ENCODE data around the gene SYT8. TPM values are rescaled to one million over a fixed set of nuclear protein-coding genes. Genes with fewer than 3 reads are reported as not detected.
"Not testable (repeated sequence)": the region's sequence is repeated elsewhere in the genome, so short reads cannot be mapped to it uniquely, and the experiment has no call there.

Gene SYT8
- total RNA-seq, 6 experiments from 2014 or later, result 0.68 TPM; not detected in 5

DNA sequence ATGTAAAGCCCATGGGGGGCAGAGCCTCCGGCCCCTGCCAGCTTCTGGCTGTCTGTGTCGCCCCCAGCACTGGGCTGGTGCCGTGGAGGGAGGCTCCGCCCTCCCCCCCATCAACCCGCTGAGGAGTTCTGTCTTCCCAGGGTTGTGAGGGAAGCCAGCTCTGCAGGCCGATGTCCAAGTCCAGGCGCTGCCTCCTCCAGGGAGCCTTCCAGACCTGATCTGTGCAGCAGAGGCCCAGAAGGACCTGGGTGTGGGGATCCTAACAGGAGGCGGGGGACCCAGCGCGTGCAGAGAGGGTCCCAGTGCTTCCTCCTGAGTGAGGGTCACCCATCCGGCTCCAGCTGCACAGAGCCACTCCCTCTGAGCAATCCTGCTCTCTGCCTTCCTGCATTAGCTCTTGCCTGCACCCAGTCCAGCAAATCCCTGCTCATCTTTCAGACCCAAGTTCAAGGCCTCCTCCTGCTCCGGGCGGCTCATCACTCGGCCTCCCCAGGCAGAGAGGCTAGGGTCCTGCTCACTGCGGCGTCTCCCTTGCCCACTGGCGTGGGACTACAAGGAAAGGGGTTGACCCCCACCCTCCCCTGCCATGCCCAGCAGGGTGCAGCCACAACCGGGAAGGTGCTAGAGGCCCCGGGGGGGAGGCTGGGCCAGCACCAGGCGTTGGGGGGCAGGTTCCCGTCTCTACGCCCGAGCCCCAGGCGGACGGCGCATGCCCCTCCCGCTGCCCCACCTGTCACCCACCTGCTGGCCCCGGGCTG lies 40.5 kb downstream of the SYT8 start:
- no peaks in the 10 kb centered on the region for H3K27me3 ChIP-seq
- intact Hi-C loops (cut with DNase I), result loop anchor here in 1 of 2 donors (10.0 kb wide), 1 partner anchor 270 kb away; no protein-coding TSS in a partner anchor
- ATAC-seq (no peak), DNase-seq (peak in 2 of 3 donors; percentile 23 to 49)
- H3K36me3 ChIP-seq, result no peaks in the 10 kb centered on the region
- TF ChIP-seq, protein P1, sequence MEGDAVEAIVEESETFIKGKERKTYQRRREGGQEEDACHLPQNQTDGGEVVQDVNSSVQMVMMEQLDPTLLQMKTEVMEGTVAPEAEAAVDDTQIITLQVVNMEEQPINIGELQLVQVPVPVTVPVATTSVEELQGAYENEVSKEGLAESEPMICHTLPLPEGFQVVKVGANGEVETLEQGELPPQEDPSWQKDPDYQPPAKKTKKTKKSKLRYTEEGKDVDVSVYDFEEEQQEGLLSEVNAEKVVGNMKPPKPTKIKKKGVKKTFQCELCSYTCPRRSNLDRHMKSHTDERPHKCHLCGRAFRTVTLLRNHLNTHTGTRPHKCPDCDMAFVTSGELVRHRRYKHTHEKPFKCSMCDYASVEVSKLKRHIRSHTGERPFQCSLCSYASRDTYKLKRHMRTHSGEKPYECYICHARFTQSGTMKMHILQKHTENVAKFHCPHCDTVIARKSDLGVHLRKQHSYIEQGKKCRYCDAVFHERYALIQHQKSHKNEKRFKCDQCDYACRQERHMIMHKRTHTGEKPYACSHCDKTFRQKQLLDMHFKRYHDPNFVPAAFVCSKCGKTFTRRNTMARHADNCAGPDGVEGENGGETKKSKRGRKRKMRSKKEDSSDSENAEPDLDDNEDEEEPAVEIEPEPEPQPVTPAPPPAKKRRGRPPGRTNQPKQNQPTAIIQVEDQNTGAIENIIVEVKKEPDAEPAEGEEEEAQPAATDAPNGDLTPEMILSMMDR (IDR thresholded peaks at IDR 0.05), result no peak
- TF ChIP-seq POLR2A (IDR thresholded peaks at IDR 0.05), result no peak
- H3K4me1 ChIP-seq, result no peaks in the 10 kb centered on the region
- no peak overlapping the region for H3K27ac ChIP-seq
- no peak overlapping the region for H3K4me3 ChIP-seq
- no peaks in the 10 kb centered on the region for H3K9me3 ChIP-seq
- 65% methylated on average over 7 of the region's 28 CpGs for WGBS (ENCODE audit: insufficient coverage, low coverage, low lambda C conversion rate, missing lambda C conversion rate)

DNA sequence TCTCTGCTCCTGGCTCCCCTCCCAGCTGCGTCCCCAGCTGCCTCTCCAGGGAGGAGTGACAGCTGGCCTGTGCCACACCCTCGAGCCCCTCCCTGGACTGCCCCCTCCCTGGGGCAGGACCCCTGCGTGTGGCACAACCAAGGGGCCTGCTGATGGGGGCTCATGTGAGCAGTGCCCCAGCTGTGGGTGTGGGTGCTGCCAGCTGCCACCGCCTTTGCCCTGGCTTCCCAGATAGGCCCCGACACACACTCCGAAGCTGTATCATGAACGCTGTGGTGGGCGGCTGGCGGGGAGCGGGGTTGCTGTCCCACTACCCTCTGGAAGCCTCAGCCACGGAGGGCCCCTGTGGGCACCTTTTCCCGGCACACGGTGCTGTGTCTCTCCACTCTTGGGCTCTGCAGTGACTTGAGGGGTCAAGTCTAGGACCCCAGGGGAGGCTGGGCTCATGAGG lies 41.1 kb downstream of the SYT8 start:
- not testable (repeated sequence) for H3K27ac ChIP-seq, H3K9me3 ChIP-seq, H3K4me3 ChIP-seq, H3K36me3 ChIP-seq, H3K4me1 ChIP-seq, ATAC-seq, H3K27me3 ChIP-seq
- intact Hi-C loops (cut with DNase I), result loop anchor here in 1 of 2 donors (10.0 kb wide), 1 partner anchor 269 kb away; no protein-coding TSS in a partner anchor
- no CpG with 5 or more reads among the region's 13 CpGs for WGBS (ENCODE audit: insufficient coverage, low coverage, low lambda C conversion rate, missing lambda C conversion rate)
- peak in 2 of 3 donors; percentile 17 to 50 for DNase-seq

DNA sequence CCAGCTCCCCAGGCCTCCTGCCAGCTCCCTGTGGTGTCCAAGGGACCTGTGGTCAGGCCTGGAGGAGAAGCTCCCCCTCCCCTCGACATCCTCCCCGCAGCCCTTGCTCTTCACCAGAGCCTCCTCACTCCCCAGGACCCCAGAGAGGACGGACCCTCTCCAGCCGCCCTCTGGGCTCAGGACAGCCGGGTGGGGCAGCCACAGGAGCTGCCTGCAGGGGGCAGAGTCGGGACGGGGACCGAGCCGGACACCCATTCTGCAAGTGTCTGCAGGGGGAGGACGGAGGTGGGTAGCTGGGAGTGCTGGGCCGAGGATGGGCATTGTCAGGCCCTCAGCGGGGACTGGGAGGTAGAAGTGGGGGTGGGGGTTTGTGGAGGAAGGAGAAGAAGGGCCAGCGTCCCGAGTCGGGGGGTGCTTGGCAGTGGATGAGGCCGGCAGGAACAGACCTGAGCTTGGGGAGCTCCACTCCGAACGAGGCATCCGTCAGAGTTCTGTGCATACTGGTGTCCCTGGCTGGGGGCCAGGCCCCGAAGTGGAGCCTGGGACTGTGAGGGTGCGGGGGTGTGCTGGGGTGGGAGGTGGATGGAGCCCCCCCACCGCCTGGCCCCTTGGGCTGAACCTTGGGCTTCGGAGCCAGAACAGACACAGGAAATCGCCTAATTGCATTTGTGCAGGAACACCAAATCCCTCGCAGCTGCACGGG lies 41.7 kb downstream of the SYT8 start:
- TF ChIP-seq, protein P1 (IDR thresholded peaks at IDR 0.05), result peak; percentile 41 to 53 (median 46)
- TF ChIP-seq POLR2A (IDR thresholded peaks at IDR 0.05), result no peak
- DNase-seq, result peak; percentile 56 to 62 (median 60)
- Histone ChIP-seq H3K4me1 (no peaks in the 10 kb centered on the region), H3K36me3 (no peaks in the 10 kb centered on the region), H3K27ac (no peak overlapping the region), H3K27me3 (no peaks in the 10 kb centered on the region), H3K9me3 (no peaks in the 10 kb centered on the region), H3K4me3 (no peak overlapping the region)
- no CpG with 5 or more reads among the region's 26 CpGs for WGBS (ENCODE audit: insufficient coverage, low coverage, low lambda C conversion rate, missing lambda C conversion rate)
- peak in 3 of 4 donors; percentile 38 to 56 (median 49) for ATAC-seq
- intact Hi-C loops (cut with DNase I), result loop anchor here in 1 of 2 donors (10.0 kb wide), 1 partner anchor 268 kb away; no protein-coding TSS in a partner anchor

DNA sequence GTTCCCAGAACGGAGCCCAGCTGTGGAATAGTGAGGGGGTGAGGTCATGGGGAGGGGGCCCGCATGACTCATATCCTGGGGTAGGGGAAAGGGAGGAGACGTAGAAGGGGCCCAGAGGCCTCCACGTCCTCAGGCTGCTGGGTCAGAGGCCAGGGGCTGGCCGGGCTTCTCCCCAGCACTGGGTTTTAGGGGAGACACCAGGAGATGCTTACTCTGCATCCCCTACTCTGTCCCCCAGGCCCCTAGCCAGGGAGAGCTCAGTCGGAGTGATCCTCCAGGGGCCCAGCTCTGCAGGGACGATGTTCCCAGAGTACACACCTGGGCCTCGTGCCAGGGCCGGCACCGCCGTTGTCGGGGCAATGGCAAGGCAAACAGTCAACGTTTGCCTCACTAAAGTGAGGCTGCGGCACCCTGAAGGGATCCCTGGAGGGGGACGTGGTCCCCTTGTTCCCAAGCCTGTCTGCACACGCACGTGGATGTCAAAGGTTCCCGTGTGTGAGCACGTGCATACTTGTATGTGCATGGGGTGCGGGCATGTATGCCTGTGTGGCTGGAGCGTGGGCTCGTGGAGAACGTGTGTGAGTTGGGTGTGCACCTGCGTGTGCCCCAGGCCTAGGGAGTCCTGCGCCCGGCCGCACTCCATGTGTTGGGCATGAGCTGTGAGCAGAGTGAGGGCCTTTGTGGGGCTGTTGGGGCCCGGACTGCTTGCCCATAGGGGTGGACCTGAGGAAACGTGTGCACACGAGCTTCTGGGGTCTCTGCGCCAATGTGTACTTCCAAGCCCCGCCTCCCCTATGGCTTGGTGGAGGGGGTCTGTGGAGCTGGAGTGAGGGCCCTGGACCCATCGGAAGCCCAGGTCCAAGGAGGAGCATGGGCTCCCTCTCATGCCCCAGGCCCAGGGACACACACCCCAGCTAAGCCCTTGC lies 42.7 kb downstream of the SYT8 start:
- TF ChIP-seq, protein P1 (IDR thresholded peaks at IDR 0.05), result no peak
- TF ChIP-seq POLR2A (IDR thresholded peaks at IDR 0.05), result no peak
- no peaks in the 10 kb centered on the region for H3K27me3 ChIP-seq
- H3K4me3 ChIP-seq, result no peak overlapping the region
- DNase-seq (peak; percentile 21 to 48 (median 45)), ATAC-seq (no peak)
- H3K9me3 ChIP-seq, result no peaks in the 10 kb centered on the region
- 60% methylated on average over 1 of the region's 33 CpGs for WGBS (ENCODE audit: insufficient coverage, low coverage, low lambda C conversion rate, missing lambda C conversion rate)
- H3K27ac ChIP-seq, result no peak overlapping the region
- intact Hi-C loops (cut with DNase I), result loop anchor here in 1 of 2 donors (10.0 kb wide), 1 partner anchor 267 kb away; no protein-coding TSS in a partner anchor
- H3K36me3 ChIP-seq, result no peaks in the 10 kb centered on the region
- no peaks in the 10 kb centered on the region for H3K4me1 ChIP-seq

All from right lobe of liver (tissue), 6 donors.